Subcutaneous abdominal adipose tissue (tissue), 5 donors: ENCODE results near the gene SERPINB6.
"Not testable (repeated sequence)": the region's sequence is repeated elsewhere in the genome, so short reads cannot be mapped to it uniquely, and the experiment has no call there.

Experiments used
- H3K27ac ChIP-seq: one replicate; pipeline ENCODE4 v1.7.0; 2013; ENCODE audit warnings: low read depth, mild to moderate bottlenecking, inconsistent platforms, low read length, moderate library complexity
- H3K27me3 ChIP-seq, 5 donors: one replicate each; pipeline ENCODE4 v1.7.0; 2013; ENCODE audit warnings: low read length in 5 of 5, inconsistent platforms in 1 of 5; ENCODE audit not compliant: control insufficient read depth in 5 of 5, insufficient read depth in 4 of 5
- H3K36me3 ChIP-seq, 5 donors: one replicate each; pipeline ENCODE4 v1.7.0; 2013; ENCODE audit warnings: low read length in 5 of 5; ENCODE audit not compliant: control insufficient read depth in 5 of 5, insufficient read depth in 5 of 5
- H3K4me1 ChIP-seq, 5 donors: one replicate each; pipeline ENCODE4 v1.7.0; 2013; ENCODE audit warnings: low read length in 5 of 5, mild to moderate bottlenecking in 3 of 5, moderate library complexity in 1 of 5; ENCODE audit not compliant: control insufficient read depth in 5 of 5, insufficient read depth in 5 of 5
- H3K4me3 ChIP-seq, 5 donors: one replicate each; pipeline ENCODE4 v1.7.0; 2013; ENCODE audit warnings: low read length in 5 of 5, low read depth in 1 of 5
- H3K9ac ChIP-seq, 5 donors: one replicate each; pipeline ENCODE4 v1.7.0; 2013; ENCODE audit warnings: low read length in 5 of 5, mild to moderate bottlenecking in 4 of 5, moderate library complexity in 3 of 5
- H3K9me3 ChIP-seq, 5 donors: one replicate each; pipeline ENCODE4 v1.7.0; 2013; ENCODE audit warnings: low read length in 5 of 5; ENCODE audit not compliant: control insufficient read depth in 5 of 5
- donor health status: healthy.
- donor health status: healthy.
- donor health status: healthy.
- donor health status: healthy.
- donor health status: healthy.

Gene SERPINB6

GRCh38 chr6:2917801-2918445 is 53.4 kb downstream of the SERPINB6 start:
- Histone ChIP-seq H3K4me1 (peaks cover 0 to 17% (median 0%) of the 10 kb centered on the region in 5 donors), H3K9me3 (no peaks in the 10 kb centered on the region), H3K9ac (no peak overlapping the region), H3K4me3 (no peak overlapping the region), H3K27me3 (no peaks in the 10 kb centered on the region), H3K27ac (no peak overlapping the region), H3K36me3 (no peaks in the 10 kb centered on the region)

- Histone ChIP-seq H3K9ac (no peak overlapping the region), H3K9me3 (no peaks in the 10 kb centered on the region), H3K4me1 (peaks cover 0 to 17% (median 0%) of the 10 kb centered on the region in 5 donors), H3K36me3 (no peaks in the 10 kb centered on the region), H3K27me3 (no peaks in the 10 kb centered on the region), H3K27ac (no peak overlapping the region), H3K4me3 (no peak overlapping the region)
Observed at GRCh38 chr6:2917065-2917464, 54.3 kb downstream of the SERPINB6 start.

- Histone ChIP-seq H3K27ac (no peak overlapping the region), H3K27me3 (no peaks in the 10 kb centered on the region), H3K4me3 (no peak overlapping the region), H3K9me3 (no peaks in the 10 kb centered on the region), H3K4me1 (peaks cover 0 to 17% (median 0%) of the 10 kb centered on the region in 5 donors), H3K9ac (no peak overlapping the region), H3K36me3 (no peaks in the 10 kb centered on the region)
Observed at GRCh38 chr6:2916158-2916925, 55.0 kb downstream of the SERPINB6 start.

- Histone ChIP-seq H3K27ac (no peak overlapping the region), H3K4me3 (no peak overlapping the region), H3K36me3 (no peaks in the 10 kb centered on the region), H3K4me1 (peaks cover 0 to 17% (median 0%) of the 10 kb centered on the region in 5 donors), H3K27me3 (no peaks in the 10 kb centered on the region), H3K9me3 (no peaks in the 10 kb centered on the region), H3K9ac (no peak overlapping the region)
Observed at GRCh38 chr6:2915150-2915549, 56.2 kb downstream of the SERPINB6 start.

- Histone ChIP-seq H3K27me3 (no peaks in the 10 kb centered on the region), H3K27ac (no peak overlapping the region), H3K9ac (no peak overlapping the region), H3K4me3 (no peak overlapping the region), H3K4me1 (peaks cover 0 to 17% (median 0%) of the 10 kb centered on the region in 5 donors), H3K36me3 (no peaks in the 10 kb centered on the region), H3K9me3 (no peaks in the 10 kb centered on the region)
Observed at GRCh38 chr6:2914318-2914660, 57.1 kb downstream of the SERPINB6 start.

- H3K4me3 ChIP-seq, result no peak overlapping the region
- no peaks in the 10 kb centered on the region for H3K27me3 ChIP-seq
- no peak overlapping the region for H3K27ac ChIP-seq
- H3K9ac ChIP-seq, result no peak overlapping the region
- H3K36me3 ChIP-seq, result no peaks in the 10 kb centered on the region
- H3K4me1 ChIP-seq, result peaks cover 0 to 17% (median 0%) of the 10 kb centered on the region in 5 donors
- H3K9me3 ChIP-seq, result no peaks in the 10 kb centered on the region
Observed at GRCh38 chr6:2913621-2914317, 57.6 kb downstream of the SERPINB6 start.

GRCh38 chr6:2911171-2911570 is 60.2 kb downstream of the SERPINB6 start:
- Histone ChIP-seq H3K4me3 (no peak overlapping the region), H3K4me1 (peaks cover 0 to 5% (median 0%) of the 10 kb centered on the region in 5 donors), H3K27me3 (no peaks in the 10 kb centered on the region), H3K27ac (no peak overlapping the region), H3K9ac (no peak overlapping the region), H3K9me3 (no peaks in the 10 kb centered on the region), H3K36me3 (no peaks in the 10 kb centered on the region)

GRCh38 chr6:2909718-2910117 is 61.6 kb downstream of the SERPINB6 start:
- H3K9me3 ChIP-seq, result no peaks in the 10 kb centered on the region
- H3K4me3 ChIP-seq, result no peak overlapping the region
- H3K36me3 ChIP-seq, result no peaks in the 10 kb centered on the region
- H3K27me3 ChIP-seq, result no peaks in the 10 kb centered on the region
- no peak overlapping the region for H3K27ac ChIP-seq
- H3K9ac ChIP-seq, result no peak overlapping the region
- H3K4me1 ChIP-seq, result peaks cover 0 to 11% (median 0%) of the 10 kb centered on the region in 5 donors

- H3K27me3 ChIP-seq, H3K4me3 ChIP-seq, H3K27ac ChIP-seq, H3K9ac ChIP-seq, H3K9me3 ChIP-seq, H3K36me3 ChIP-seq: not testable (repeated sequence)
- peaks cover 0 to 11% (median 0%) of the 10 kb centered on the region in 5 donors for H3K4me1 ChIP-seq
Observed at GRCh38 chr6:2909051-2909606, 62.2 kb downstream of the SERPINB6 start.

- H3K4me1 ChIP-seq, result peaks cover 0 to 11% (median 0%) of the 10 kb centered on the region in 5 donors
- H3K27ac ChIP-seq, H3K27me3 ChIP-seq, H3K4me3 ChIP-seq, H3K9me3 ChIP-seq, H3K9ac ChIP-seq, H3K36me3 ChIP-seq: not testable (repeated sequence)
Observed at GRCh38 chr6:2908516-2908915, 62.9 kb downstream of the SERPINB6 start.
